Sigmoid colon (tissue), 4 donors: ENCODE measurements around the gene AMN1.

ENCODE experiments used
- POLR2A ChIP-seq, 2 donors: fragments of 450-650 bp; IDR thresholded peaks; one replicate each; pipeline ENCODE4 v1.6.1; 2016; ENCODE audit warnings: antibody characterized with exemption in 2 of 2, mild to moderate bottlenecking in 2 of 2, moderate library complexity in 2 of 2
- POLR2AphosphoS5 ChIP-seq, 4 donors: sonication (generic); formaldehyde crosslinking; IDR thresholded peaks; one replicate each; pipeline ENCODE4 v1.6.1; 2017; ENCODE audit warnings: antibody characterized with exemption in 4 of 4

DNA sequence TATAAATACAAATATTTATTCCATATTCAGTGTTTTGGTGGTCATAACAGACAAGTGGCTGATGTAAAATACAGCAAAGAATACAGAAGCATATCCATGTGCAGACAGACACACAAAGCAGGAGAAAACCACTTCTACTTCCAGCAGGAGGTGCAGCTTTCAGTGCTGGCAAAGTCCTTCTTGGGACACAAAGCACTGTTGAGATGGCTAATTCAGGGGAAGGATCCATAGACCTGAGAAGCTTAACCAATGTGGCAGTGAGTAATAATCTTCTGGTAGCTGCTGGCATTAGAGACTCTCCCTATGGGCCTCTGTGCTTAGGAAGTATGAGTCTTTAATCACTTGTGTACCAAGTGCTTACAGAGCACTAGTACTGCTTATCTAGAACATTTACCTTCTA, 26.8 kb downstream of the AMN1 start:
- no peak for TF ChIP-seq POLR2A (IDR thresholded peaks at IDR 0.05)
- no peak for TF ChIP-seq POLR2AphosphoS5 (IDR thresholded peaks at IDR 0.05)
